ENCODE measurements around the gene KRTAP12-3. TPM values are rescaled to one million over a fixed set of nuclear protein-coding genes. Genes with fewer than 3 reads are reported as not detected.
"Not testable (repeated sequence)": the region's sequence is repeated elsewhere in the genome, so short reads cannot be mapped to it uniquely, and the experiment has no call there.

Gene KRTAP12-3
- total RNA-seq, 2 donors from 2014 or later: not detected

DNA sequence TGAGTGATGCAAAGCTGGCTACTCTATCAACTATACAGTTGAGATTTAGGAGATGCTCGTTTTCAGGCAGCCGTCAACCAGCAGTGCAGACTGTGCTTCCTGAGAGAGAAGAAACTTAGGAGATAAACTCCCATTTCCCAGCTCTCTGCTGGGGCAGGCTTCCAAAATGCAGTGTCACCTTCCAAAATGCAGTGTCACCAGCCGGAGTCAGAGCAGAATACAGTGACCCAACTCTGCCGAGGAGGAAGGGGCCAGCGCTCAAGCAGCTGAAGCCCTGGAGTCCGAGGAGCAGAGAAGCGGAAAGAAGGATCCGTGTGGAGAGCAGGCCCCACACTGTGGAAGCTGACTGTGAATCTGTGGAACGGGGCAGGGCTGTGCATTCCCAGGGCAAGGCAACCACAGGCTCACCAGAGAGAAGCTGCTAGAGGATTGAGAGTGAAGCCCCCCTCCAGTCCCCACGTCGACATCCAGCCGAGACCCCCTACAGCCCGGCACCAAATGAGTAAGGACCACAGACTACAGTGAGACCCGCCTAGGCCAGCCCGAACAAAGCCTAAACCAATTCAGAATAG is 24.9 kb downstream of the KRTAP12-3 start:
- 81% methylated on average over 15 of the region's 15 CpGs for WGBS
- H3K4me3 ChIP-seq: no peak overlapping the region
- no peaks in the 10 kb centered on the region for H3K36me3 ChIP-seq
- intact Hi-C loops (cut with DNase I): no loop called here
- DNase-seq (ENCODE audit: low spot score): no peak
- no peak overlapping the region for H3K27ac ChIP-seq
- no peak for TF ChIP-seq POLR2AphosphoS5 (IDR thresholded peaks at IDR 0.05)
- no peak for TF ChIP-seq POLR2A (IDR thresholded peaks at IDR 0.05)
- TF ChIP-seq, protein P1, sequence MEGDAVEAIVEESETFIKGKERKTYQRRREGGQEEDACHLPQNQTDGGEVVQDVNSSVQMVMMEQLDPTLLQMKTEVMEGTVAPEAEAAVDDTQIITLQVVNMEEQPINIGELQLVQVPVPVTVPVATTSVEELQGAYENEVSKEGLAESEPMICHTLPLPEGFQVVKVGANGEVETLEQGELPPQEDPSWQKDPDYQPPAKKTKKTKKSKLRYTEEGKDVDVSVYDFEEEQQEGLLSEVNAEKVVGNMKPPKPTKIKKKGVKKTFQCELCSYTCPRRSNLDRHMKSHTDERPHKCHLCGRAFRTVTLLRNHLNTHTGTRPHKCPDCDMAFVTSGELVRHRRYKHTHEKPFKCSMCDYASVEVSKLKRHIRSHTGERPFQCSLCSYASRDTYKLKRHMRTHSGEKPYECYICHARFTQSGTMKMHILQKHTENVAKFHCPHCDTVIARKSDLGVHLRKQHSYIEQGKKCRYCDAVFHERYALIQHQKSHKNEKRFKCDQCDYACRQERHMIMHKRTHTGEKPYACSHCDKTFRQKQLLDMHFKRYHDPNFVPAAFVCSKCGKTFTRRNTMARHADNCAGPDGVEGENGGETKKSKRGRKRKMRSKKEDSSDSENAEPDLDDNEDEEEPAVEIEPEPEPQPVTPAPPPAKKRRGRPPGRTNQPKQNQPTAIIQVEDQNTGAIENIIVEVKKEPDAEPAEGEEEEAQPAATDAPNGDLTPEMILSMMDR (IDR thresholded peaks at IDR 0.05): no peak
- H3K9me3 ChIP-seq: no peaks in the 10 kb centered on the region
- no peaks in the 10 kb centered on the region for H3K4me1 ChIP-seq (replicated peaks)
- H3K27me3 ChIP-seq (replicated peaks; ENCODE audit: insufficient read depth): peaks cover 5% of the 10 kb centered on the region

DNA sequence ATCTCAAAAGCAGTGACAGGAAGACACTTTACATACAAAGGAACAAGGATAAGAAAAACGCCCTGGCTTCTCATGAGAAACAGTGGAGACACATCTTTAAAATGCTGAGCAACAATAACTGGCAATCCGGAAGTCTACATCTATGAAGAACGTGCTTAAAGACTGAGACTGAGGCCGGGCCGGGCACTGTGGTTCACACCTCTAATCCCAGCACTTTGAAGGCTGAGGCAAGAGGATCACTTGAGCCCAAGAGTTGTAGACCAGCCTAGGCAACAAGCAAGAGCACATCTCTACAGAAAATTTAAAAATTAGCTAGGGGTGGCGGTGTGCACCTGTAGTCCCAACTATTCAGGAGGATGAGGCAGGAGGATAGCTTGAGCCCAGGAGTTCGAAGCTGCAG is 26.3 kb downstream of the KRTAP12-3 start:
- Histone ChIP-seq H3K27me3 (replicated peaks; ENCODE audit: insufficient read depth) (peaks cover 5% of the 10 kb centered on the region), H3K36me3 (no peaks in the 10 kb centered on the region), H3K9me3 (no peaks in the 10 kb centered on the region), H3K27ac (no peak overlapping the region), H3K4me1 (replicated peaks) (no peaks in the 10 kb centered on the region), H3K4me3 (no peak overlapping the region)
- WGBS: 67% methylated on average over 7 of the region's 7 CpGs
- intact Hi-C loops (cut with DNase I): no loop called here
- DNase-seq (ENCODE audit: low spot score): no peak
- TF ChIP-seq POLR2AphosphoS5 (IDR thresholded peaks at IDR 0.05) (no peak), POLR2A (IDR thresholded peaks at IDR 0.05) (no peak)
- TF ChIP-seq, protein P1 (IDR thresholded peaks at IDR 0.05): no peak

DNA sequence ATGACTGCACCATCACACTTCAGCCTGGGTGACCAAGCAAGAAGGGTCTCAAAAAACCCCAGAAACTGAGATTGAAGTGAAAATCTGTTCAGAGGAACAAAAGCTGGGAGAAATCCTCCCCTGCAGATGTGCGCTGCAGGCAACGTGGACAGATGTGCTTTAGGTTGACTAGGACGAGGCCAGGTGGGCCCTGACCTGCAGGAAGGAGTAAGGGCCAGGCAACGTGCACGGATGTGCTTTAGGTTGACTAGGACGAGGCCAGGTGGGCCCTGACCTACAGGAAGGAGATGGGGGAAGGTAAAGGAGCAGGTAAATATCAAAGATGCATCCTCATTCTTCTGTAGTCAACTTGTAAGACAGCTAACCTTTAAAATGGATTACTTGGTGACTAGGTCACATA is 26.8 kb downstream of the KRTAP12-3 start:
- intact Hi-C loops (cut with DNase I): no loop called here
- Histone ChIP-seq H3K36me3 (no peaks in the 10 kb centered on the region), H3K27me3 (replicated peaks; ENCODE audit: insufficient read depth) (peaks cover 5% of the 10 kb centered on the region), H3K4me3 (no peak overlapping the region), H3K4me1 (replicated peaks) (no peaks in the 10 kb centered on the region), H3K9me3 (no peaks in the 10 kb centered on the region), H3K27ac (no peak overlapping the region)
- no peak for DNase-seq (ENCODE audit: low spot score)
- no peak for TF ChIP-seq POLR2AphosphoS5 (IDR thresholded peaks at IDR 0.05)
- TF ChIP-seq, protein P1 (IDR thresholded peaks at IDR 0.05): no peak
- WGBS: 70% methylated on average over 6 of the region's 6 CpGs

DNA sequence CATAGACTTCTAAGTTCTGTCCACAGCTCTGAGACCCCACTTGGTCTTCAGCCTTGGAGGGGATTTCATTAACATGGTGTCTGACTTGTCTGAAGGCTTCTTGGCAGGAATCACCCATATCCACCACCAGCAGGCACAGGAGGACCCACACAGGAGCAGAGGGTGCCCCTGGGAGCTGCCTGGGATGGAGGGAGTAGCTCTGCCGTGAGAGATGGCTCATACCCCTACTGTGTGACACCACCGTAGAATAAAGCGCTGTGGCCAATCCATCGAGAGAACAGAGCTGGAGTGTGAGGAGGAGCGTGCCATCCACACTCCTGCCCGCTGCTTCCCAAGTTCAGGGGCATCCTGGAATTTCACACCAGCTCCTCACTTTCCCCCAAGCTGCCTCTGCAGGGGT is 27.3 kb downstream of the KRTAP12-3 start:
- H3K27ac ChIP-seq; H3K36me3 ChIP-seq; DNase-seq (ENCODE audit: low spot score); intact Hi-C loops (cut with DNase I); H3K4me3 ChIP-seq; H3K9me3 ChIP-seq; H3K4me1 ChIP-seq (replicated peaks); H3K27me3 ChIP-seq (replicated peaks; ENCODE audit: insufficient read depth): not testable (repeated sequence)
- WGBS: 66% methylated on average over 6 of the region's 6 CpGs

DNA sequence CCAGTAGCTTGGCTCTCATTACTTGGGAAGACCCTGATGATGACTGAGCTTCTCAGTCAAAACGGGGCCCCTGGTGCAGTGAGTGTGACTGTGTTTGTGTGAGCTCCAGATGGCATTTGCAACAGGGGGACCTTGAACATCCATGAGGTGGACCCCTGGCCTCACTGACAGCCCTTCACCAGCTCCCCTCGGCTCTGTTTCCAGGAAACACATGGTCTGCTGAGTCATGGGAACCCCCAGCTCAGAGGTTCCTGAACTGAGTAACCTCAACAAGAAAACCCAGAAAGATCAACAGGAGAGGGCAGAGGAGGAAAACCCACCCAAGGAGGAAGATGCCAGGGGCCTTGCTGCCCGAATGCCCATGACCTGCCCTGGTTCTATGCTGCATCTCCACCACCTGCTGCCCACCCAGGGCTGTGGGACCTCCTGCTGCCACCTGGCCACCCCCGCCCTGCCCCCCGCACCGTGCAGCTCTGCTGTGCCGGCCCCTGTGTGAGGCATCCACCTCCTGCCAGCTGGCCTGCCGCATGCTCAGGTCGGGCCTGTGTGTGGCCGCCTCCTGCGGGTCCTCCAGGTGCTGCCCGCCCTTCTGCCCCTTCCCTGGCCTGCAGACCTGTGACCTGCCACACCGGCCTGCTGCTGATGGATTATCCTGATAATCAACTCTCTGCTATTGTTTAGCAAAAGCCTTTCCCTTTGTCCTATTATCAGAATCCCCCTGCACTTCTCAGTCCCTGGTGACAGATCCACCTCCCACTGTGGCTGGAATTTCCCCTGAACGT is 28.5 kb downstream of the KRTAP12-3 start:
- DNase-seq (ENCODE audit: low spot score): no peak
- Histone ChIP-seq H3K27ac (no peak overlapping the region), H3K27me3 (replicated peaks; ENCODE audit: insufficient read depth) (peaks cover 5% of the 10 kb centered on the region), H3K4me1 (replicated peaks) (no peaks in the 10 kb centered on the region), H3K9me3 (no peaks in the 10 kb centered on the region), H3K4me3 (no peak overlapping the region), H3K36me3 (no peaks in the 10 kb centered on the region)
- 48% methylated on average over 12 of the region's 14 CpGs for WGBS
- TF ChIP-seq, protein P1 (IDR thresholded peaks at IDR 0.05): no peak
- no peak for TF ChIP-seq POLR2AphosphoS5 (IDR thresholded peaks at IDR 0.05)
- TF ChIP-seq POLR2A (IDR thresholded peaks at IDR 0.05): no peak
- intact Hi-C loops (cut with DNase I): no loop called here
